Panc1 (cell line): ENCODE data around the gene CNTNAP4. TPM values are rescaled to one million over a fixed set of nuclear protein-coding genes. Genes with fewer than 3 reads are reported as not detected.

Experiments
- ATAC-seq: fragments of 200-7000 bp; cut with Tn5 transposase; 2 replicates; pipeline ENCODE4 v1.9.1; 2020; ENCODE audit warnings: mild to moderate bottlenecking, moderate library complexity
- BruUV-seq: library from RNA; stranded (reverse); fragments of 400-500 nt; replicated peaks from 2 replicates; lab custom pipeline; 2021; lab: Mats Ljungman, UMichigan
- CTCF ChIA-PET: fragments of 300-600 bp; sonication (Branson Sonifier 250); formaldehyde crosslinking; loops from one replicate; lab custom pipeline; 2022; ENCODE audit warnings: antibody characterized with exemption; lab: Charles Lee
- POLR2A ChIA-PET: fragments of 300-600 bp; sonication (Branson Sonifier 250); formaldehyde crosslinking; loops from one replicate; lab custom pipeline; 2022; ENCODE audit warnings: antibody characterized with exemption; lab: Charles Lee
- DNase-seq: peaks from one replicate; pipeline ENCODE4 v3.0.0-alpha.2; 2010; ENCODE audit warnings: low read depth, low spot score
- H3K27ac ChIP-seq: 2 replicates; pipeline ENCODE4 v1.5.1; 2011; ENCODE audit warnings: mild to moderate bottlenecking, low read length, inconsistent platforms
- H3K27me3 ChIP-seq: fragments of 200-500 bp; sonication (Bioruptor generic); 2 replicates; pipeline ENCODE4 v1.6.0; 2014; ENCODE audit warnings: low read length, inconsistent platforms; ENCODE audit not compliant: control insufficient read depth, insufficient read depth
- H3K36me3 ChIP-seq: fragments of 200-500 bp; sonication (Bioruptor generic); 2 replicates; pipeline ENCODE4 v1.5.1; 2014; ENCODE audit warnings: inconsistent platforms, mild to moderate bottlenecking, low read length, moderate library complexity; ENCODE audit not compliant: control insufficient read depth, insufficient read depth
- H3K4me1 ChIP-seq: 2 replicates; pipeline ENCODE4 v1.5.1; 2011; ENCODE audit warnings: inconsistent platforms, mild to moderate bottlenecking, low read length, moderate library complexity; ENCODE audit not compliant: control insufficient read depth, insufficient read depth
- H3K4me3 ChIP-seq, 2 experiments: 2 replicates each; pipeline ENCODE4 v1.5.1; 2011 to 2012; ENCODE audit warnings: low read depth in 2 of 2, low read length in 2 of 2, mild to moderate bottlenecking in 2 of 2, inconsistent platforms in 1 of 2, moderate library complexity in 1 of 2
- H3K9me3 ChIP-seq: fragments of 200-500 bp; sonication (Bioruptor generic); 2 replicates; pipeline ENCODE4 v1.5.1; 2014; ENCODE audit warnings: low read depth, mild to moderate bottlenecking, inconsistent platforms, low read length, moderate library complexity; ENCODE audit not compliant: control insufficient read depth, insufficient read depth
- POLR2AphosphoS5 ChIP-seq: IDR thresholded peaks from 2 replicates; pipeline ENCODE4 v1.6.1; 2012; ENCODE audit warnings: mild to moderate bottlenecking, low read depth, low read length, moderate library complexity
- SIN3A ChIP-seq: IDR thresholded peaks from 2 replicates; pipeline ENCODE4 v1.6.1; 2012; ENCODE audit warnings: low read depth, mild to moderate bottlenecking, low read length, moderate library complexity, borderline replicate concordance; ENCODE audit not compliant: insufficient read depth
- TCF7L2 ChIP-seq: IDR thresholded peaks from 2 replicates; pipeline ENCODE4 v1.6.1; 2011; ENCODE audit warnings: mild to moderate bottlenecking, low read depth, low read length, inconsistent platforms
- in situ Hi-C: cut with HindIII; loops from 2 replicates; pipeline ENCODE4 v1.10.0; 2016; ENCODE audit warnings: low sequenced_read_pairs, low pct_unique_long_range_greater_than_20kb
- intact Hi-C: fragments of 100-400 bp; cut with micrococcal nuclease; formaldehyde crosslinking; loops from one replicate; pipeline ENCODE4 v1.10.0; 2022; ENCODE audit not compliant: unreplicated experiment
- total RNA-seq: library from RNA; stranded (reverse); gene quantifications from one replicate; pipeline ENCODE4 v1.2.1, GENCODE V29; 2021; ENCODE audit not compliant: unreplicated experiment
- TF ChIP-seq, protein P1 (sequence below): fragments of 450-650 bp; IDR thresholded peaks from 2 replicates; pipeline ENCODE4 v1.5.1; 2017; ENCODE audit warnings: mild to moderate bottlenecking
- TF ChIP-seq, protein P2 (sequence below), 2 experiments: IDR thresholded peaks; 2 replicates each; pipeline ENCODE4 v1.6.1; 2011 to 2012; ENCODE audit warnings: low read depth in 2 of 2, control low read depth in 1 of 2, low read length in 1 of 2, mild to moderate bottlenecking in 1 of 2, moderate library complexity in 1 of 2; ENCODE audit not compliant: insufficient read depth in 1 of 2

CNTNAP4 gene
- total RNA-seq, 1 experiment from 2014 or later, result not detected

DNA sequence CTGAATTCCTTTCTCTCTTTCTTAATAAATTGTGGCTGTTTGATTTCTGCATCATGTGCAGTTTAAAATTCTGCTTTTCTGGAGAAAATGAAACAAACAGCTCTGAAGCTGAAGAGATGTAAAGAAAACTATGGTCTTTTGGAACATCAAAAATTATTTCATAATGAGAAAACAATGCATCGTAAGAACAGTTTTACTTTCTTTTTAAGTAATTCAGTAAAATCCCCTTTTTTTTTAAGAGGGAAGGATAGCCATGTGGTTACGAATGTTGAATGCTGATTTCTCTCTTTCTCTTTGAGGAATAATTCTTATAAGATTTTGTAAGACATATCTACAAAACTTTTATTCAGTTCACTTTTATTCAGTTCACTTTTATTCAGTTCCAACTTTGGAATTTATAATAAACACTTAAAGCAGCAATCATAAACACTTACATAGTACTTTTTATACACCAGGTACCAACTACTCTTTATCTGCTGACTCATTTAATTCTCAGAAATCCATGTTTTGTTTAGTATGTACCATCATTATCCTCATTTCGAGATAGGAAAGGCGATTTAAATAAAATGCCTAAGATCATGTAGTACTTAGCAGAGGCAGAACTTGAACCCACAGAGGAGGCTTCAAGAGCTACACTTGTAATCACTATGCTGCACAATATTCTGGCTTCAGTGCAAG is 26.6 kb downstream of the CNTNAP4 start:
- Histone ChIP-seq H3K27me3 (no peaks in the 10 kb centered on the region), H3K36me3 (no peaks in the 10 kb centered on the region), H3K4me3 (no peak overlapping the region), H3K4me1 (no peaks in the 10 kb centered on the region), H3K27ac (no peak overlapping the region), H3K9me3 (no peaks in the 10 kb centered on the region)
- intact Hi-C loops, result no loop called here
- TF ChIP-seq POLR2AphosphoS5, result no peak
- TF ChIP-seq SIN3A, result no peak
- TF ChIP-seq, protein P1, sequence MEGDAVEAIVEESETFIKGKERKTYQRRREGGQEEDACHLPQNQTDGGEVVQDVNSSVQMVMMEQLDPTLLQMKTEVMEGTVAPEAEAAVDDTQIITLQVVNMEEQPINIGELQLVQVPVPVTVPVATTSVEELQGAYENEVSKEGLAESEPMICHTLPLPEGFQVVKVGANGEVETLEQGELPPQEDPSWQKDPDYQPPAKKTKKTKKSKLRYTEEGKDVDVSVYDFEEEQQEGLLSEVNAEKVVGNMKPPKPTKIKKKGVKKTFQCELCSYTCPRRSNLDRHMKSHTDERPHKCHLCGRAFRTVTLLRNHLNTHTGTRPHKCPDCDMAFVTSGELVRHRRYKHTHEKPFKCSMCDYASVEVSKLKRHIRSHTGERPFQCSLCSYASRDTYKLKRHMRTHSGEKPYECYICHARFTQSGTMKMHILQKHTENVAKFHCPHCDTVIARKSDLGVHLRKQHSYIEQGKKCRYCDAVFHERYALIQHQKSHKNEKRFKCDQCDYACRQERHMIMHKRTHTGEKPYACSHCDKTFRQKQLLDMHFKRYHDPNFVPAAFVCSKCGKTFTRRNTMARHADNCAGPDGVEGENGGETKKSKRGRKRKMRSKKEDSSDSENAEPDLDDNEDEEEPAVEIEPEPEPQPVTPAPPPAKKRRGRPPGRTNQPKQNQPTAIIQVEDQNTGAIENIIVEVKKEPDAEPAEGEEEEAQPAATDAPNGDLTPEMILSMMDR, result no peak
- TF ChIP-seq, protein P2, sequence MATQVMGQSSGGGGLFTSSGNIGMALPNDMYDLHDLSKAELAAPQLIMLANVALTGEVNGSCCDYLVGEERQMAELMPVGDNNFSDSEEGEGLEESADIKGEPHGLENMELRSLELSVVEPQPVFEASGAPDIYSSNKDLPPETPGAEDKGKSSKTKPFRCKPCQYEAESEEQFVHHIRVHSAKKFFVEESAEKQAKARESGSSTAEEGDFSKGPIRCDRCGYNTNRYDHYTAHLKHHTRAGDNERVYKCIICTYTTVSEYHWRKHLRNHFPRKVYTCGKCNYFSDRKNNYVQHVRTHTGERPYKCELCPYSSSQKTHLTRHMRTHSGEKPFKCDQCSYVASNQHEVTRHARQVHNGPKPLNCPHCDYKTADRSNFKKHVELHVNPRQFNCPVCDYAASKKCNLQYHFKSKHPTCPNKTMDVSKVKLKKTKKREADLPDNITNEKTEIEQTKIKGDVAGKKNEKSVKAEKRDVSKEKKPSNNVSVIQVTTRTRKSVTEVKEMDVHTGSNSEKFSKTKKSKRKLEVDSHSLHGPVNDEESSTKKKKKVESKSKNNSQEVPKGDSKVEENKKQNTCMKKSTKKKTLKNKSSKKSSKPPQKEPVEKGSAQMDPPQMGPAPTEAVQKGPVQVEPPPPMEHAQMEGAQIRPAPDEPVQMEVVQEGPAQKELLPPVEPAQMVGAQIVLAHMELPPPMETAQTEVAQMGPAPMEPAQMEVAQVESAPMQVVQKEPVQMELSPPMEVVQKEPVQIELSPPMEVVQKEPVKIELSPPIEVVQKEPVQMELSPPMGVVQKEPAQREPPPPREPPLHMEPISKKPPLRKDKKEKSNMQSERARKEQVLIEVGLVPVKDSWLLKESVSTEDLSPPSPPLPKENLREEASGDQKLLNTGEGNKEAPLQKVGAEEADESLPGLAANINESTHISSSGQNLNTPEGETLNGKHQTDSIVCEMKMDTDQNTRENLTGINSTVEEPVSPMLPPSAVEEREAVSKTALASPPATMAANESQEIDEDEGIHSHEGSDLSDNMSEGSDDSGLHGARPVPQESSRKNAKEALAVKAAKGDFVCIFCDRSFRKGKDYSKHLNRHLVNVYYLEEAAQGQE (IDR thresholded peaks at IDR 0.05; ENCODE audit: insufficient read depth in 1 of 2, low read depth in 2 of 2, low read length in 1 of 2), result no peak
- BruUV-seq, result no TSS peak
- in situ Hi-C loops, result no loop called here
- DNase-seq (no peak), ATAC-seq (no peak)
- POLR2A ChIA-PET, result no interaction called here
- CTCF ChIA-PET, result no interaction called here

DNA sequence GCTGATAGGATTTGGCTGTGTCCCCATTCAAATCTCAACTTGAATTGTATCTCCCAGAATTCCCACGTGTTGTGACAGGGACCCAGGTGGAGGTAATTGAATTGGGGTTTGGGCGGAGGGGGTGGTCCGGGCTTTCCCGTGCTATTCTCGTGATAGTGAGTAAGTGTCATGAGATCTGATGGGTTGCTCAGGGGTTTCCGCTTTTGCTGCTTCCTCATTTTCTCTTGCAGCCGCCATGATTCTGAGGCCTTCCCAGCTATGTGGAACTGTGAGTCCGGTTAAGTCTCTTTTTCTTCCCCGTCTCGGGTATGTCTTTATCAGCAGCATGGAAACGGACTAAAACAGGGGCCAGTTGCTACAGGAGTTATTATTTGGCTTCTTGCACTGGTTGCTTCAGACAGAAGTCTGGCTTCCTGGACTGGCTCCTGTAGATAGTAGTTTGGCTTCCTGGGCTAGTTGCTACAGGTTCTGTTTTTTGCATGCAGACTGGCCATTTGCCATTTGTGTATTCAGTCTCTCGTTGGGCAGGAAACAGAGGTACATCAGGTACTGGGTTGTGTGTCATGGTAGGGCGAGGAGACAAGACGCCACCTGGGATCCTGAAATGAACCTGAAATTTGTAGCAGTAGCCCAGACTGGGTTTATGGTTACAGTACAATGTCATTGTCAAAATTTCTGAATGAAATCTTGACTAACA is 32.6 kb downstream of the CNTNAP4 start:
- ATAC-seq, result no peak
- CTCF ChIA-PET, result interaction anchor here (0.5 kb wide), 1 partner anchor 487 kb away, joined by 3 read pairs; no protein-coding TSS in a partner anchor

More for the DNA sequence above, 32.6 kb downstream of the CNTNAP4 start:
- Histone ChIP-seq H3K27ac (no peak overlapping the region), H3K36me3 (no peaks in the 10 kb centered on the region), H3K4me3 (no peak overlapping the region), H3K4me1 (no peaks in the 10 kb centered on the region), H3K27me3 (no peaks in the 10 kb centered on the region), H3K9me3 (no peaks in the 10 kb centered on the region)
- intact Hi-C loops, result no loop called here
- POLR2A ChIA-PET, result no interaction called here
- TF ChIP-seq POLR2AphosphoS5 (no peak), TCF7L2 (no peak), SIN3A (no peak)
- TF ChIP-seq, protein P1, result no peak
- TF ChIP-seq, protein P2 (IDR thresholded peaks at IDR 0.05; ENCODE audit: insufficient read depth in 1 of 2, low read depth in 2 of 2, low read length in 1 of 2), result no peak
- BruUV-seq, result no TSS peak
- no peak for DNase-seq
- in situ Hi-C loops, result no loop called here
